Measurements from ENCODE around the gene INPP4A.

INPP4A gene

GRCh38 chr2:98489486-98489885 is 44.8 kb downstream of the INPP4A start:
- DNase-seq (ENCODE audit: extremely low read depth in 1 of 2, low read depth in 1 of 2), result no peak

GRCh38 chr2:98489971-98490962 is 45.6 kb downstream of the INPP4A start:
- DNase-seq (ENCODE audit: extremely low read depth in 1 of 2, low read depth in 1 of 2), result no peak

GRCh38 chr2:98492441-98492840 is 47.8 kb downstream of the INPP4A start:
- no peak for DNase-seq (ENCODE audit: extremely low read depth in 1 of 2, low read depth in 1 of 2)

- DNase-seq (ENCODE audit: extremely low read depth in 1 of 2, low read depth in 1 of 2), result no peak
Measured at GRCh38 chr2:98494699-98495098, 50.0 kb downstream of the INPP4A start.

GRCh38 chr2:98496750-98497493 is 52.3 kb downstream of the INPP4A start:
- no peak for DNase-seq (ENCODE audit: extremely low read depth in 1 of 2, low read depth in 1 of 2)

GRCh38 chr2:98498703-98499440 is 54.2 kb downstream of the INPP4A start:
- no peak for DNase-seq (ENCODE audit: extremely low read depth in 1 of 2, low read depth in 1 of 2)

- DNase-seq (ENCODE audit: extremely low read depth in 1 of 2, low read depth in 1 of 2), result no peak
Measured at GRCh38 chr2:98500561-98500960, 55.9 kb downstream of the INPP4A start.

GRCh38 chr2:98501223-98501622 is 56.6 kb downstream of the INPP4A start:
- DNase-seq (ENCODE audit: extremely low read depth in 1 of 2, low read depth in 1 of 2), result no peak

- DNase-seq (ENCODE audit: extremely low read depth in 1 of 2, low read depth in 1 of 2), result no peak
Measured at GRCh38 chr2:98501876-98502275, 57.2 kb downstream of the INPP4A start.

- no peak for DNase-seq (ENCODE audit: extremely low read depth in 1 of 2, low read depth in 1 of 2)
Measured at GRCh38 chr2:98502556-98503335, 58.1 kb downstream of the INPP4A start.

- no peak for DNase-seq (ENCODE audit: extremely low read depth in 1 of 2, low read depth in 1 of 2)
Measured at GRCh38 chr2:98503481-98504105, 58.9 kb downstream of the INPP4A start.

GRCh38 chr2:98504381-98505109 is 59.9 kb downstream of the INPP4A start:
- DNase-seq (ENCODE audit: extremely low read depth in 1 of 2, low read depth in 1 of 2), result no peak

- no peak for DNase-seq (ENCODE audit: extremely low read depth in 1 of 2, low read depth in 1 of 2)
Measured at GRCh38 chr2:98505311-98505808, 60.7 kb downstream of the INPP4A start.

GRCh38 chr2:98505971-98506664 is 61.5 kb downstream of the INPP4A start:
- DNase-seq (ENCODE audit: extremely low read depth in 1 of 2, low read depth in 1 of 2), result no peak

GRCh38 chr2:98506881-98507280 is 62.2 kb downstream of the INPP4A start:
- DNase-seq (ENCODE audit: extremely low read depth in 1 of 2, low read depth in 1 of 2), result no peak

GRCh38 chr2:98507461-98507860 is 62.8 kb downstream of the INPP4A start:
- no peak for DNase-seq (ENCODE audit: extremely low read depth in 1 of 2, low read depth in 1 of 2)

- no peak for DNase-seq (ENCODE audit: extremely low read depth in 1 of 2, low read depth in 1 of 2)
Measured at GRCh38 chr2:98507891-98508708, 63.4 kb downstream of the INPP4A start.

- DNase-seq (ENCODE audit: extremely low read depth in 1 of 2, low read depth in 1 of 2), result peak; percentile 13 to 40
Measured at GRCh38 chr2:98508709-98509066, 64.0 kb downstream of the INPP4A start.
